GM12891 (cell line): Measurements from ENCODE around the gene ACTA2.

Experiments
- POLR2A ChIP-seq: IDR thresholded peaks from 2 replicates; pipeline ENCODE4 v1.6.1; 2011; ENCODE audit warnings: low read depth, low read length, control low read depth
- POLR2AphosphoS5 ChIP-seq: IDR thresholded peaks from 2 replicates; pipeline ENCODE4 v1.6.1; 2011; ENCODE audit warnings: low read depth, low read length, control low read depth
- POU2F2 ChIP-seq: IDR thresholded peaks from 2 replicates; pipeline ENCODE4 v1.6.1; 2011; ENCODE audit warnings: low read depth, mild to moderate bottlenecking, control low read depth, low read length, moderate library complexity
- TAF1 ChIP-seq: IDR thresholded peaks from 2 replicates; pipeline ENCODE4 v1.6.1; 2011; ENCODE audit warnings: low read depth, low read length, control low read depth

GRCh38 chr10:88933564-88933963, 19.0 kb downstream of the ACTA2 start:
- TF ChIP-seq POLR2A: no peak
- no peak for TF ChIP-seq TAF1
- TF ChIP-seq POLR2AphosphoS5: no peak
- TF ChIP-seq POU2F2: no peak
